ENCODE data around the gene TRAP1. TPM values are rescaled to one million over a fixed set of nuclear protein-coding genes. Genes with fewer than 3 reads are reported as not detected.

The TRAP1 gene
- total and polyA plus RNA-seq, 9 donors: 56.3 to 102 (median 76.7) TPM

GRCh38 chr16:3690980-3691720, 26.2 kb downstream of the TRAP1 start:
- Histone ChIP-seq H3K9me3 (no peaks in the 10 kb centered on the region), H3K27ac (no peak overlapping the region), H3K4me1 (ENCODE audit: insufficient read depth) (peaks cover 5% of the 10 kb centered on the region), H3K4me3 (peak overlapping the region; percentile 16), H3K27me3 (no peaks in the 10 kb centered on the region), H3K36me3 (no peaks in the 10 kb centered on the region)
- peak in 1 of 5 donors; percentile 24 for DNase-seq
- WGBS, 3 donors: 80 to 81% (median 81%) methylated on average over 19 of the region's 19 CpGs
- TF ChIP-seq EP300 (IDR thresholded peaks at IDR 0.05): no peak
- TF ChIP-seq POLR2A (IDR thresholded peaks at IDR 0.05): peak; percentile 3
- TF ChIP-seq CTCF (IDR thresholded peaks at IDR 0.05): no peak
- intact Hi-C loops (cut with DNase I): loop anchor here (2.0 to 10.0 kb wide), 3 partner anchors 56 to 194 kb away; partner anchors contain the start of gene CREBBP (in 1 of the 4)

DNA sequence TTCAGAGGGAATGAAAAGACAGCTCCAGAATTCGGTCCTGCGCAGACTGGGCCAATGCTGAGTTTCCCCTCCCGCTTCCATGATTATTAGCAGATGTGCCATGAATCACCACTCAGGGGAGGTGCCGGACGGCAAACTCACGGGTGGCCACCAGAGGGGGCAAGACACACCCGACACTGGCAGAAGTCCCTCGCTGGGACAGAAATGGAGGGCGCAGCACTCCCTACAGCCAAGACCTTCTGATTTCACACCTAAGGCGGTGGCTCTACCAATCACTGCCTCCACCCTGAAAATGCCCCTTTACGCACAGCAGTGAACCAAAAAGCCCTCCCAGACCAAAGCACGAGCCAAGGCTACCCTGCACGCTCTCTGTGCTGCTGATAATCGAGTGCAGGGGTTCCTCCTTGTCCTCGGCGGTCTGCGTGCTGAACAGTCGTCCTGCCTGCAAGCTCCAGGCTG, 26.8 kb downstream of the TRAP1 start:
- no peaks in the 10 kb centered on the region for H3K36me3 ChIP-seq
- no peak overlapping the region for H3K27ac ChIP-seq
- peak overlapping the region; percentile 16 for H3K4me3 ChIP-seq
- no peaks in the 10 kb centered on the region for H3K9me3 ChIP-seq
- peaks cover 5% of the 10 kb centered on the region for H3K4me1 ChIP-seq (ENCODE audit: insufficient read depth)
- intact Hi-C loops (cut with DNase I): loop anchor here (2.0 to 10.0 kb wide), 3 partner anchors 56 to 194 kb away; partner anchors contain the start of gene CREBBP (in 1 of the 4)
- WGBS, 3 donors: 6 to 11% (median 6%) methylated on average over 18 of the region's 18 CpGs
- no peaks in the 10 kb centered on the region for H3K27me3 ChIP-seq
- TF ChIP-seq CTCF (IDR thresholded peaks at IDR 0.05) (peak; percentile 90 to 94 (median 93)), POLR2A (IDR thresholded peaks at IDR 0.05) (no peak), EP300 (IDR thresholded peaks at IDR 0.05) (no peak)
- peak; percentile 91 to 95 (median 94) for DNase-seq

- intact Hi-C loops (cut with DNase I): loop anchor here (2.0 to 10.0 kb wide), 4 partner anchors 57 to 195 kb away; partner anchors contain the start of gene CREBBP (in 2 of the 4)
- TF ChIP-seq POLR2A (IDR thresholded peaks at IDR 0.05) (no peak), EP300 (IDR thresholded peaks at IDR 0.05) (no peak), CTCF (IDR thresholded peaks at IDR 0.05) (no peak)
- no peak for DNase-seq
- Histone ChIP-seq H3K4me3 (no peak overlapping the region), H3K4me1 (ENCODE audit: insufficient read depth) (peaks cover 5% of the 10 kb centered on the region), H3K27me3 (no peaks in the 10 kb centered on the region), H3K9me3 (no peaks in the 10 kb centered on the region), H3K27ac (no peak overlapping the region), H3K36me3 (no peaks in the 10 kb centered on the region)
- 91 to 92% (median 91%) methylated on average over 7 of the region's 7 CpGs for WGBS, 3 donors
These were observed 27.6 kb downstream of the TRAP1 start for GRCh38 chr16:3689731-3690130.

DNA sequence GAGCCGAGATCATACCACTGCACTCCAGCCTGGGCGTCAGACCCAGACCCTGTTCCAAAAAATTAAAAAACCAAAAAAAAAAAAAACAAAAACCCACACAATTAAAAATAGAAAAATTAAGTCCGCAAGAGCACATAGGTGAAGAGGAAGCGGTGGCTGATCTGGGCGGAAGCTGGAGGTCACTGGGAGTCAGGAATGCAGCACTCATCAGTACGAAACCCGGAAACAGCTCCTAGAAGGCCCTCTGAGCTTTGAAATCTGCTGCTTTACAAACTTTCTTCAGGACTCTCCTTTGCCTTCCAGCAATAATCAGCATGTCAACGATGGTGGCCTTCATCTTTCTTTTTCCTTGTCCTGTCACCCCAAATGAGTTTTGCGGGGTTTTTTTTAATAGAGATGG, 29.5 kb downstream of the TRAP1 start:
- no peak for DNase-seq
- WGBS, 3 donors: 88 to 95% (median 89%) methylated on average over 9 of the region's 9 CpGs
- H3K36me3 ChIP-seq: no peaks in the 10 kb centered on the region
- H3K4me3 ChIP-seq: no peak overlapping the region
- intact Hi-C loops (cut with DNase I): loop anchor here in 1 of 4 donors (5.0 kb wide), 1 partner anchor 195 kb away; the partner anchor contains the start of gene CREBBP
- peaks cover 5% of the 10 kb centered on the region for H3K4me1 ChIP-seq (ENCODE audit: insufficient read depth)
- no peaks in the 10 kb centered on the region for H3K27me3 ChIP-seq
- no peak overlapping the region for H3K27ac ChIP-seq
- TF ChIP-seq POLR2A (IDR thresholded peaks at IDR 0.05) (no peak), CTCF (IDR thresholded peaks at IDR 0.05) (no peak), EP300 (IDR thresholded peaks at IDR 0.05) (no peak)
- H3K9me3 ChIP-seq: no peaks in the 10 kb centered on the region

Data from ovary (tissue), 9 donors.